ENCODE measurements around the gene CYP1A2.

GRCh38 chr15:74710319-74711094 lies 38.1 kb upstream of the CYP1A2 start:
- TF ChIP-seq CTCF (IDR thresholded peaks at IDR 0.05; ENCODE audit: insufficient read depth, low read length, poor library complexity, severe bottlenecking) (no peak), EZH2phosphoT487 (conservative IDR thresholded peaks at IDR 0.05; ENCODE audit: low read length) (no peak)

All from SU-DHL-6 (cell line).